ENCODE measurements around the gene RBFOX2. TPM values are rescaled to one million over a fixed set of nuclear protein-coding genes. Genes with fewer than 3 reads are reported as not detected.

RBFOX2 gene
- total RNA-seq, 4 donors from 2014 or later = 39.4 to 80.0 (median 52.9) TPM

DNA sequence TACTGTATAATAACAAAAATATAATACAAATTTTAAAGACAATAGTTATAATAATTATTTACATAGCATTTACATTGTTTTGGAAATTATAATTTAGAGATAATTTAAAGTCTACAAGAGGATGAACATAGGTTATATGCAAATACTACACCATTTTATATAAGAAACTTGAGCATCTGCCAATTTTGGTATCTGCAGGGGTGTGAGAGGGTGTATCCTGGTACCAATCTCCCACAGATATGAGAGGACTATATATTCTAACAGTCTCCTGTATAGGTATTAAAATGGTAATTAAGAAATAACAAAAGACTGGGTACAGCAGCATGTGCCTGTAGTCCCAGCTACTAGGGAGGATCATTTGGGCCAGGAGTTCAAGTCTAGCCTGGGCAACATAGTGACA is 176.5 kb downstream of the RBFOX2 start:
- Histone ChIP-seq H3K4me1 (peaks cover 0 to 11% (median 0%) of the 10 kb centered on the region in 4 donors), H3K27ac (no peak overlapping the region), H3K36me3 (no peaks in the 10 kb centered on the region), H3K9me3 (no peaks in the 10 kb centered on the region), H3K4me3 (no peak overlapping the region), H3K27me3 (no peaks in the 10 kb centered on the region)
- no peak for TF ChIP-seq POLR2A (IDR thresholded peaks at IDR 0.05)
- TF ChIP-seq, protein P1, sequence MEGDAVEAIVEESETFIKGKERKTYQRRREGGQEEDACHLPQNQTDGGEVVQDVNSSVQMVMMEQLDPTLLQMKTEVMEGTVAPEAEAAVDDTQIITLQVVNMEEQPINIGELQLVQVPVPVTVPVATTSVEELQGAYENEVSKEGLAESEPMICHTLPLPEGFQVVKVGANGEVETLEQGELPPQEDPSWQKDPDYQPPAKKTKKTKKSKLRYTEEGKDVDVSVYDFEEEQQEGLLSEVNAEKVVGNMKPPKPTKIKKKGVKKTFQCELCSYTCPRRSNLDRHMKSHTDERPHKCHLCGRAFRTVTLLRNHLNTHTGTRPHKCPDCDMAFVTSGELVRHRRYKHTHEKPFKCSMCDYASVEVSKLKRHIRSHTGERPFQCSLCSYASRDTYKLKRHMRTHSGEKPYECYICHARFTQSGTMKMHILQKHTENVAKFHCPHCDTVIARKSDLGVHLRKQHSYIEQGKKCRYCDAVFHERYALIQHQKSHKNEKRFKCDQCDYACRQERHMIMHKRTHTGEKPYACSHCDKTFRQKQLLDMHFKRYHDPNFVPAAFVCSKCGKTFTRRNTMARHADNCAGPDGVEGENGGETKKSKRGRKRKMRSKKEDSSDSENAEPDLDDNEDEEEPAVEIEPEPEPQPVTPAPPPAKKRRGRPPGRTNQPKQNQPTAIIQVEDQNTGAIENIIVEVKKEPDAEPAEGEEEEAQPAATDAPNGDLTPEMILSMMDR (IDR thresholded peaks at IDR 0.05) = no peak
- no peak for DNase-seq

DNA sequence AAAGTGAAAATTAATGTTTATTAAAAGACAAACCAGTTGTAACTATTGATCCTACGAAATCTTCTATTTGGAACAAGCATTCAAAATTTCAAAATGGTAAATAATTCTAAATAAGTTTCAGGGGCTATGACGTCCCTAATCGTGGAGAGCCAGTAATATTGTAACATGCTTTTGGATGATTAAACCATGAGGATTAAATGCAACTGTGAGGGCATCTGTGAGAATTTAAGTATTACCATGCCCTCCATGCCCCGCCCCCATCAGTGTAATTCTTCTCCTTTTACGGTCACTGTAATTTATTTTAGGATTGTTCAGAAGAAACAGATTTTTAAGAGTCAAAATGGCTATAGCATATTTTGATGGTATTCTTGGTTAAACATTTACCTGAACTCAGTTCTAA is 177.8 kb downstream of the RBFOX2 start:
- TF ChIP-seq, protein P1 (IDR thresholded peaks at IDR 0.05) = no peak
- TF ChIP-seq POLR2A (IDR thresholded peaks at IDR 0.05) = no peak
- DNase-seq = no peak
- peaks cover 0 to 11% (median 0%) of the 10 kb centered on the region in 4 donors for H3K4me1 ChIP-seq
- H3K27me3 ChIP-seq = no peaks in the 10 kb centered on the region
- H3K4me3 ChIP-seq = no peak overlapping the region
- no peaks in the 10 kb centered on the region for H3K9me3 ChIP-seq
- H3K27ac ChIP-seq = no peak overlapping the region
- H3K36me3 ChIP-seq = no peaks in the 10 kb centered on the region

DNA sequence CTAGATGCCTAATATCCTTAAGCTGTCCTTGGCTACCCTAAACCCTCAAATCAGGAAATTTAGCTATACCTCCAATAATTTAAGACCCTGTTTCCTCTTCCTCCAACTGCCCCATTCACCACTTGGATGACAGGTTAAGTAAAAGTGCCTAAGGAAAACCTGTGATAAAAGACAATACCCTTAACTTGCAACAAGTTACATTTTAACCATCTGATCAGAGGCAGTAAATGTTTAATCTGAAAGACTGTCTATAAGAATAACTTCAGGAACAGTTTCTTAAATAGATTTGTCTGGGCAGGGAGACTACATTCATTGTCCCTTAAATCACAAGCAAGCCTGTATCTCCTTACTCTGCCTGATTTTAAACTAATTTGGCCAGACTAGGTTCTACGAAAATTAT is 181.8 kb downstream of the RBFOX2 start:
- Histone ChIP-seq H3K9me3 (no peaks in the 10 kb centered on the region), H3K36me3 (no peaks in the 10 kb centered on the region), H3K4me3 (no peak overlapping the region), H3K27me3 (no peaks in the 10 kb centered on the region), H3K27ac (peak overlapping the region in 1 of 4 donors; percentile 42), H3K4me1 (peaks cover 0 to 11% (median 0%) of the 10 kb centered on the region in 4 donors)
- DNase-seq = no peak
- TF ChIP-seq POLR2A (IDR thresholded peaks at IDR 0.05) = no peak
- TF ChIP-seq, protein P1 (IDR thresholded peaks at IDR 0.05) = no peak

DNA sequence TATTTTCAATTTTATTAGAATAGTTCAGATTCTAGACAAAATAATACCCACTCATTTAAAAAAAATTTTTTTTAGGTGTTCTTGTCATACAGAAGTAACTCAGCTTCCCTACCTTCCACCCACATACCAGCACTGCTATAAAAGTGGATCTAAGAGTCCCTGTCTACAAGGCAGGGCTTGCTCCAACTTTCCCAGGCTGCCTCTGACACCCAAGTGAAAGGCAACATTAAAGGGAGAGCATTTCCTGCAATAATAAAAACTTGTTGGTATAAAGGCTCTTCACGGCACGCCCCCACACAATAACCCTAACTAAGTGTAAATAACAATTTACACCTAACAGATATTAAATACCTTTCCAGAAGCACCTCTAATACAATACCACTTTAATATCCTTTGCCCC is 183.7 kb downstream of the RBFOX2 start:
- H3K27me3 ChIP-seq = no peaks in the 10 kb centered on the region
- no peak for DNase-seq
- TF ChIP-seq, protein P1 (IDR thresholded peaks at IDR 0.05) = no peak
- no peak for TF ChIP-seq POLR2A (IDR thresholded peaks at IDR 0.05)
- no peak overlapping the region for H3K4me3 ChIP-seq
- no peaks in the 10 kb centered on the region for H3K9me3 ChIP-seq
- H3K27ac ChIP-seq = no peak overlapping the region
- H3K36me3 ChIP-seq = no peaks in the 10 kb centered on the region
- H3K4me1 ChIP-seq = no peaks in the 10 kb centered on the region

DNA sequence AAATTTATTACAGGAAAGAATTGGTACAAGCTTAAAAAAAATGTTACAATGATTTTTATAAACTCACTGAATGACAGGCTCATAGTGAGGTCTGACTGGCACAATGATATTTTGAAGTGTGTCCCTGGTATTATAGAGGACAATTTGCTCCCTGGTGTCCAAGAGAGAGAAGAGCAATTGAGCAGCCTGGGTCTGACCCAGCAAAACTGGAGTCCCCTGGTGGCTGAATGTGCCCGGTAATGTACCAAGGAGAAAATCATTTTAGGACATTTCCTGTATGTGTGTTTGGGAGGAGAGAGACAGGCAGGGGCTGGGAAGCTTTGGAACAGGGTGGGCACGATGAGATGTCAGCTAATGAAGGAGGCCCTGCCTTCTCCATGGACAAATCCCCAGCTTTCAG is 185.7 kb downstream of the RBFOX2 start:
- H3K4me1 ChIP-seq = peaks cover 0 to 13% (median 0%) of the 10 kb centered on the region in 4 donors
- TF ChIP-seq POLR2A (IDR thresholded peaks at IDR 0.05) = no peak
- TF ChIP-seq, protein P1 (IDR thresholded peaks at IDR 0.05) = peak in 5 of 6 experiments; percentile 28 to 60 (median 47)
- no peaks in the 10 kb centered on the region for H3K27me3 ChIP-seq
- DNase-seq = peak in 1 of 3 donors; percentile 53
- no peak overlapping the region for H3K4me3 ChIP-seq
- no peaks in the 10 kb centered on the region for H3K36me3 ChIP-seq
- H3K27ac ChIP-seq = no peak overlapping the region
- no peaks in the 10 kb centered on the region for H3K9me3 ChIP-seq

DNA sequence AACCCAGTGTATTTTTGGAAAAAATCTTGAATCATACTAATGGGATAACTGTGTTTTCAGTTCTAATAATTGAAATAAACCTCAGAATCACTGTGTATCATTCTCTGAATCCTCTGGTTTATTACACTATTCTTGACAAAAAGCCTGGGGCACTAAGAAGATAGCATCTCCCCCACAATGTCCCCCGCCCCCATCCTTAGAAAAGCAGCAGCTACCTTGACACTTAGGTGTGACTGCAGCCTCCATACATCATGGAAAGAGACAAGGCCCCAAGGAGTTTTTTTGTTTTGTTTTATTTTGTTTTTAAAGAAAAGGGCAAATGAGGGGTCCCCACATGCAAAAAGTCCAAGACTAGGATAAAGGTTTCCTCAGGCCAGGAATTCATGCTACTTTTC is 186.1 kb downstream of the RBFOX2 start:
- Histone ChIP-seq H3K27me3 (no peaks in the 10 kb centered on the region), H3K36me3 (no peaks in the 10 kb centered on the region), H3K4me3 (no peak overlapping the region), H3K27ac (no peak overlapping the region), H3K4me1 (peaks cover 0 to 18% (median 0%) of the 10 kb centered on the region in 4 donors), H3K9me3 (no peaks in the 10 kb centered on the region)
- no peak for DNase-seq
- TF ChIP-seq POLR2A (IDR thresholded peaks at IDR 0.05) = no peak
- TF ChIP-seq, protein P1 (IDR thresholded peaks at IDR 0.05) = no peak

Data from Peyer's patch (tissue), 4 donors.